Measurements from ENCODE around the gene PRSS22. TPM values are rescaled to one million over a fixed set of nuclear protein-coding genes. Genes with fewer than 3 reads are reported as not detected.

The PRSS22 gene
- total and polyA plus RNA-seq, 2 donors from 2014 or later: 11.0 to 30.8 TPM

DNA sequence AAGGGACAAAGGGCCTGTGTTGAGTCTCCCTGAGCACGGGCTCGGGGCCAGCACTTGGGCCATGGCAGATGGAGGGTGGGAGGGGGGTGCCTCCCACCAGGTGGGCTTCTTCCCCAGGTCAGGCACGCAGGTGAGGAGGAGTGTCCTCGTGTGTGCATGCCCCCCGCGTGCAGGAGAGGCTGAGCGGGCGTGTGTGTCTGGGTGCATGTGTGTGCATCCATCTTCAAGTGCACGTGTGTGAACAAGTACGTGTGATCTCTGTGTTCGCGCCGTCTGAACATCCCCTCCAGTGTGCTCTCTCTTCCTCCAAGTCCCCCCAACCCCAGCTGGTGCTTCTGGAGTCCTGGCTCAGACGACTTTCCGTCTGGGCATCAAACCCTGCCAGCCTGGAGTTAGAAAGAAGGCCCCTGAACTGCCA, 30.6 kb downstream of the PRSS22 start:
- intact Hi-C loops (cut with DNase I): no loop called here
- no peak for DNase-seq

DNA sequence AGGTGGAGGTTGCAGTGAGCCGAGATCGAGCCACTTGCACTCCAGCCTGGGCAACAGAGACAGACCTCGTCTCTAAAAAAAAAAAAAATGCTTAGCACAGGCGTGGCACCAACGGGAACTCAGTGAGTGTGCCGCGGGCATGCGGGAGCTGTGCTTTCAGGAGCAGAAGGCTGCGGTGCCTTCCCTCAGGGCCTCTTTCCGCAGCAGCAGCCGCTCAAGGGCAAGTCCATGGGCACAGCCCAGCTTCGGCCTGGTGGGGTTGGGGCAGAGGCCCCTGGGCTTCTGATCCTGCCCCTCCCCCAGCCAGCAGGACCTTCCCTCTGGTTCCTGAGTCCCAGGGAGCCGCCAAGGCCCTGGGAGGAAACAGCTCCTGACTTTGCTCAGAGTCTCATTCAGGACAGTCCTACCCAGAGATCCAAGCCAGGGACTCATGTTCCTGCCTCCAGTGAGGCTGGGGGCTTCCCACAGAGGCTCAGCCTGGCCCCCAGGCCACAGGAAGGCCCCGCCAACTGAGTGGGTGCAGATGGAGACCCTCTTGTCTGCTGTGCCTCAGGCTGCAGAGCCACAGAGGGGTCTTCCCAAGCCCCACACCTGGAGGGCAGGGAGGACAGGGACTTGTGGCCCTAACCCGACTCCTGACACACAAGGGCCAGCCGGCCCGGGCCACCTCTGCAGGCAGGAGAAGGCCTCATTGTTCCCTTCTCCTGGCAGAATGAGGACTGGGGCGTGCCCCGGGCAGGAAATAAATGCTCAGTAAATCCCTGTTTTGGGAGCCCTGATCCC, 31.2 kb downstream of the PRSS22 start:
- no peaks in the 10 kb centered on the region for H3K4me1 ChIP-seq (ENCODE audit: control insufficient read depth in 2 of 3, insufficient read depth in 2 of 3, low read depth in 1 of 3, low read length in 3 of 3)
- H3K27me3 ChIP-seq (ENCODE audit: control insufficient read depth, insufficient read depth, low read length): no peaks in the 10 kb centered on the region
- H3K27ac ChIP-seq (ENCODE audit: low read depth in 2 of 2, low read length in 2 of 2): no peak overlapping the region
- no peak overlapping the region for H3K9ac ChIP-seq (ENCODE audit: low read length in 3 of 3)
- FAIRE-seq (no peak), DNase-seq (no peak)
- intact Hi-C loops (cut with DNase I): no loop called here
- TF ChIP-seq, protein P1, sequence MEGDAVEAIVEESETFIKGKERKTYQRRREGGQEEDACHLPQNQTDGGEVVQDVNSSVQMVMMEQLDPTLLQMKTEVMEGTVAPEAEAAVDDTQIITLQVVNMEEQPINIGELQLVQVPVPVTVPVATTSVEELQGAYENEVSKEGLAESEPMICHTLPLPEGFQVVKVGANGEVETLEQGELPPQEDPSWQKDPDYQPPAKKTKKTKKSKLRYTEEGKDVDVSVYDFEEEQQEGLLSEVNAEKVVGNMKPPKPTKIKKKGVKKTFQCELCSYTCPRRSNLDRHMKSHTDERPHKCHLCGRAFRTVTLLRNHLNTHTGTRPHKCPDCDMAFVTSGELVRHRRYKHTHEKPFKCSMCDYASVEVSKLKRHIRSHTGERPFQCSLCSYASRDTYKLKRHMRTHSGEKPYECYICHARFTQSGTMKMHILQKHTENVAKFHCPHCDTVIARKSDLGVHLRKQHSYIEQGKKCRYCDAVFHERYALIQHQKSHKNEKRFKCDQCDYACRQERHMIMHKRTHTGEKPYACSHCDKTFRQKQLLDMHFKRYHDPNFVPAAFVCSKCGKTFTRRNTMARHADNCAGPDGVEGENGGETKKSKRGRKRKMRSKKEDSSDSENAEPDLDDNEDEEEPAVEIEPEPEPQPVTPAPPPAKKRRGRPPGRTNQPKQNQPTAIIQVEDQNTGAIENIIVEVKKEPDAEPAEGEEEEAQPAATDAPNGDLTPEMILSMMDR (IDR thresholded peaks at IDR 0.05; ENCODE audit: borderline replicate concordance, extremely low read depth, insufficient read depth): no peak
- H3K4me3 ChIP-seq (ENCODE audit: low read length in 3 of 3): no peak overlapping the region
- no peaks in the 10 kb centered on the region for H3K36me3 ChIP-seq (ENCODE audit: control insufficient read depth in 2 of 3, insufficient read depth in 3 of 3, low read length in 3 of 3)
- no peaks in the 10 kb centered on the region for H3K9me3 ChIP-seq (ENCODE audit: control insufficient read depth in 2 of 3, insufficient read depth in 1 of 3, low read length in 3 of 3)

More for the DNA sequence above, 30.6 kb downstream of the PRSS22 start:
- Histone ChIP-seq H3K4me1 (ENCODE audit: control insufficient read depth in 2 of 3, insufficient read depth in 2 of 3, low read depth in 1 of 3, low read length in 3 of 3) (no peaks in the 10 kb centered on the region), H3K27me3 (ENCODE audit: control insufficient read depth, insufficient read depth, low read length) (no peaks in the 10 kb centered on the region), H3K4me3 (ENCODE audit: low read length in 3 of 3) (no peak overlapping the region), H3K27ac (ENCODE audit: low read depth in 2 of 2, low read length in 2 of 2) (no peak overlapping the region), H3K9ac (ENCODE audit: low read length in 3 of 3) (no peak overlapping the region), H3K36me3 (ENCODE audit: control insufficient read depth in 2 of 3, insufficient read depth in 3 of 3, low read length in 3 of 3) (no peaks in the 10 kb centered on the region), H3K9me3 (ENCODE audit: control insufficient read depth in 2 of 3, insufficient read depth in 1 of 3, low read length in 3 of 3) (no peaks in the 10 kb centered on the region)
- TF ChIP-seq, protein P1 (IDR thresholded peaks at IDR 0.05; ENCODE audit: borderline replicate concordance, extremely low read depth, insufficient read depth): no peak
- no peak for FAIRE-seq

- intact Hi-C loops (cut with DNase I): no loop called here
Observed at GRCh38 chr16:2825906-2826305, 32.1 kb downstream of the PRSS22 start.

More at GRCh38 chr16:2825906-2826305, 32.1 kb downstream of the PRSS22 start:
- Histone ChIP-seq H3K36me3 (ENCODE audit: control insufficient read depth in 2 of 3, insufficient read depth in 3 of 3, low read length in 3 of 3) (no peaks in the 10 kb centered on the region), H3K27ac (ENCODE audit: low read depth in 2 of 2, low read length in 2 of 2) (no peak overlapping the region), H3K4me3 (ENCODE audit: low read length in 3 of 3) (no peak overlapping the region), H3K27me3 (ENCODE audit: control insufficient read depth, insufficient read depth, low read length) (no peaks in the 10 kb centered on the region), H3K9me3 (ENCODE audit: control insufficient read depth in 2 of 3, insufficient read depth in 1 of 3, low read length in 3 of 3) (no peaks in the 10 kb centered on the region), H3K4me1 (ENCODE audit: control insufficient read depth in 2 of 3, insufficient read depth in 2 of 3, low read depth in 1 of 3, low read length in 3 of 3) (no peaks in the 10 kb centered on the region), H3K9ac (ENCODE audit: low read length in 3 of 3) (no peak overlapping the region)
- FAIRE-seq: no peak
- DNase-seq: no peak
- TF ChIP-seq, protein P1 (IDR thresholded peaks at IDR 0.05; ENCODE audit: borderline replicate concordance, extremely low read depth, insufficient read depth): no peak

All from kidney (tissue), 14 donors.